Suprapubic skin (tissue), 4 donors: ENCODE results near the gene CASP5.

Source experiments
- CTCF ChIP-seq, 2 donors: fragments of 200-600 bp in 1 of 2; fragments of 450-650 bp in 1 of 2; sonication (generic) in 1 of 2; IDR thresholded peaks; one replicate each; pipeline ENCODE4 v1.5.1; 2016 to 2019; ENCODE audit warnings: antibody characterized with exemption in 2 of 2, mild to moderate bottlenecking in 1 of 2, moderate library complexity in 1 of 2
- EP300 ChIP-seq: sonication (generic); formaldehyde crosslinking; IDR thresholded peaks from one replicate; pipeline ENCODE4 v1.6.1; 2017; ENCODE audit warnings: antibody characterized with exemption
- POLR2A ChIP-seq, 2 donors: fragments of 450-650 bp; IDR thresholded peaks; one replicate each; pipeline ENCODE4 v1.6.1; 2017; ENCODE audit warnings: antibody characterized with exemption in 2 of 2, mild to moderate bottlenecking in 2 of 2, moderate library complexity in 2 of 2
- POLR2AphosphoS5 ChIP-seq, 3 donors: sonication (generic); formaldehyde crosslinking; IDR thresholded peaks; one replicate each; pipeline ENCODE4 v1.6.1; 2017; ENCODE audit warnings: antibody characterized with exemption in 3 of 3

GRCh38 chr11:105049481-105049880, 26.5 kb upstream of the CASP5 start:
- TF ChIP-seq POLR2AphosphoS5 (IDR thresholded peaks at IDR 0.05), result no peak
- no peak for TF ChIP-seq POLR2A (IDR thresholded peaks at IDR 0.05)
- no peak for TF ChIP-seq CTCF (IDR thresholded peaks at IDR 0.05)
- no peak for TF ChIP-seq EP300
